SIG-M5 treated with dmso at 0.1 percent for 504 hours (cell line): ENCODE results near the gene DBH.
"Not testable (repeated sequence)": the region's sequence is repeated elsewhere in the genome, so short reads cannot be mapped to it uniquely, and the experiment has no call there.

Source experiments
- DNase-seq: peaks from one replicate; lab custom pipeline; 2025; ENCODE audit not compliant: unreplicated experiment; lab: John Stamatoyannopoulos, UW

Gene DBH

DNA sequence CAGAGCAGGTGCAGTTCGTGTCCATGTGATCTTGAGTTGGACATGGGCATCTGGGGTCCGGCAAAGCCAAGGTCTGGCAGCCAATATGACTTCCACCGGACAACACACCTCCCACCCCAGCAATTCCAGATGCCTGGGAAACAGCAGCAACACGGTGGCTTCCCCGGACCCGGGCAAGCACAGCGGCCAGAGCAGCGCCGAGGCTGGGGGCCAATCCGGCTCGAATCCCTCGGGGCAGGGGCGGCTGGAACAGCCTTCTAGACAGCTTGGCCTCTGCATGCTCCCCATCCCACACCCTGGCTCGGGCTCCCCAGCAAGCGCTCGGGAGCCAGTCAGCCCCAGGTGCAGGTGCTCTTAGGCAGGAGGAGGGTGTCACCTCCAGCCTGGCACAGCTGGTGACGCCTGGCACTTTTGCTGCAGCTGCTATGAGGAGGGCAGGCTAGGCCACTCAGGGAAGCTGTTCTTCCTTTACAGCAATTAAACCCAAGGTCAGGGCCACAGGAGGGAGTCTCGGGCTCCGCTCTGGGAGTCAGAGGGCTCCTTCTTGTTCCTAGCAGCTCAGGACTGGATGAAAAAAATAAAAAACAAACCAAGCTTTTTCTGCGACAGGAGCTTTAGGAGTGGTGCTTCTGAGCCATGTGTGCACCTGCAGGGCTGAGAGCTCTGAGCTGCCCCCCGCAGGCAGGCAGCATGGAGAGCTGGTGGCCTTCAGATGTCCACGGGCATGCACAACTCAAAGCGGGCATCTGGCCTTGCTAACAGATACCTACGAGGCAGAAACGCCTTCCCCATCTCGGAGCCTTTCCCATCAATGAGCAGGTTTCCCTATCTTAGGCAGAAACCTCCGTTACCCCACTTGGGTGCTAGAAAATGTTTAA is 28.2 kb downstream of the DBH start:
- DNase-seq, result no peak

- no peak for DNase-seq
Observed at GRCh38 chr9:133665096-133665495, 28.9 kb downstream of the DBH start.

GRCh38 chr9:133665535-133665934 is 29.4 kb downstream of the DBH start:
- DNase-seq, result no peak

- DNase-seq, result no peak
Observed at GRCh38 chr9:133666387-133666786, 30.2 kb downstream of the DBH start.

DNA sequence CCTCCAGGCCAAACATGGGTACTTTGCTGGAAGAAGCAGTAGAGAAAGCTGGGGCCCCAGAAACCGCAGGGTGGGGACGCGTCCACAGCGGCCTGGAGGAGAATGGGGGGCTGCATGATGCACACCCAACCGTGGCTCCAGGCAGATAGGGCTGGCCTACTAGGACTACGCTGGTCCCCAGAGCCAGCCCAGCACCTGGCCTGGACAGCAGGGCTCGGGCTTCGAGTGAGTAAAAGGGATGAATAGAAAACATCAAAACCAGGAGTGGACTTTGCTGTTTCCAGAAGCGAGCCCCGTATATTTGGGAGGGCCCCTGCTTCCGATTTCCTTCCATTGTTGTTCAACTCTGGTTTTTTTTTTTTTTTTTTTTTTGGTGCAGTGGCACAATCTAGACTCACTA is 30.7 kb downstream of the DBH start:
- DNase-seq, result no peak

GRCh38 chr9:133667759-133668450 is 31.7 kb downstream of the DBH start:
- DNase-seq, result no peak

DNA sequence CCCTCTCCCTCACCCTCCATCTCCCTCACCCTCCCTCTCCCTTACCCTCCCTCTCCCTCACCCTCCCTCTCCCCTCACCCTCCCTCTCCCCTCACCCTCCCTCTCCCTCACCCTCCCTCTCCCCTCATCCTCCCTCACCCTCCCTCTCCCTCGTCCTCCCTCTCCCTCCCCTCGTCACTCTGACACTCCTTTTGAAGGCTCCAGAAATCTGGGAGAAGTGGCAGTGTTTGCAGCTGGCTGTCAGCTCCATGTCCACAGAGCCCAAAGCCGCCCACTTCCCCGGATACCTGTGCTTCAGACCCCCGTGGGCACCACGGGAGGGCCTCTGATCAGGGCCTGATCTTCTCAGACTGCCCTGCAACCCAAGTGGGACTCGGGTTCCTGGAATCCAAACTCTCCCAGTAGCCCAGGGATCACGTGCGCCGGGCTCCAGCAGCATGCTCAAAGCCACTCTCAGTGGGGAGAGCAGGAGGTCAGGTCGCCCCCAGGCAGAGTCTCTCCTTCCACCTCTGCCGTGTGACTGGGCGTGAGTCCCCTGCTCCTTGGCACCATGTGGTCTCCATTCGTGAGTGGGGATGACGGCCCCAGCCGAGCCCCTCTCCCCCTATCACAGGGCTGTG is 33.1 kb downstream of the DBH start:
- no peak for DNase-seq

DNA sequence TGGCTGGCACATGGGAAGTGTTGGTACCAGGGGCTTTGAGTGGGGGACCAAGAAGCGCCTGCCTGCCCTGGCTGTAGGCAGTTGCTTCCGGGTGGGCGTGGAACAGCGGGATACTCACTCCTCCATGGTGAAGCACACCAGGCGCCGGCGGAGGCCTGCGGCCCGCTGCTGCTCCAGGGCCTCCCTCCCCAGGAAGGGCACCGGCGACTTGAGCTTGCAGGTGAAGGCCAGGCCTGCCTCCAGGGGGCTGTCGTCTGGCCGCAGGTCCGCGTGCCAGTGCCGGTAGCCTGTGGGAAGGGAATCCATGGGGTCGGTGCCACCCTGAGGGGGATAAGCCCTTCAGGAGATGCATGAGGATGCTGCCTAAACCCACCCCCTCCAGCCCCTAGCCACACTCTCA is 34.3 kb downstream of the DBH start:
- no peak for DNase-seq

DNA sequence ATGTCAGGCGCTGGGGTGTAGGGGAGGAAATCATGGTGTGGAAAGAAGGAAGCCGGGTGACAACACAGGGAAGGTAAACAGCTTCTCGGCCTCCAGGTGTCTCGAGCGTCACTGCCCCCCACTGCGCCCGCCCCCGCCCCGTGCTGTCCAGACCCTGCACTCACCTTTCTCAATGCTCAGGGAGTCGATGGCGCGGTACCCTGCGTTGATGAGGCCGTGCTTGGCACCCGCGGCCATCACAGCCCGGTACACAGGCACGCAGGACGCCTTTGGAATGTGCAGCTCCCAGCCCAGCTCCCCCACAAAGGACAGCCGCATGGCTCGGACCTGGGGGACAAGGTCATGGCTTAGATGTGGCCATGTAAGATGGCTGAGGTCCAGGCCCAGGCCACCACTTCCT is 35.2 kb downstream of the DBH start:
- no peak for DNase-seq

- no peak for DNase-seq
Observed at GRCh38 chr9:133672503-133673257, 36.5 kb downstream of the DBH start.

DNA sequence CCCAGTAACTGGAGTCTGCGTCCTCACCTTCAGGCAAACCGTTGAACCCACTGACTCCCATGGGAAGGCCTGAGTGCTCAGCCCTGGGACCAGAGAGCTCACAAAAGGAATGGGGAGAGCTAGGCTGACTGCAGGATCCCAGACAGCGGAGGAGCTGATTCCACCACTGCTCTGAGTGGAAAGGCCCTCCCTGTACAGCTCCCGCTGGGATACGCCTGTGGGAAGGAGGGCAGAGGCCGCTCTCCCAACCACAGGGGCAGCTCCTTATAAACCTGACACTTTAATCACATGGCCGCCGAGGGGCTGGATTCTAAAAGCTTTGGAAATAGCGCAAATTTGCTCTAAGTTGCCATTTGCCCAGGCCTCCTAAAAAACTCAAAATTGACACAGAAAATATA is 37.1 kb downstream of the DBH start:
- DNase-seq, result no peak

DNA sequence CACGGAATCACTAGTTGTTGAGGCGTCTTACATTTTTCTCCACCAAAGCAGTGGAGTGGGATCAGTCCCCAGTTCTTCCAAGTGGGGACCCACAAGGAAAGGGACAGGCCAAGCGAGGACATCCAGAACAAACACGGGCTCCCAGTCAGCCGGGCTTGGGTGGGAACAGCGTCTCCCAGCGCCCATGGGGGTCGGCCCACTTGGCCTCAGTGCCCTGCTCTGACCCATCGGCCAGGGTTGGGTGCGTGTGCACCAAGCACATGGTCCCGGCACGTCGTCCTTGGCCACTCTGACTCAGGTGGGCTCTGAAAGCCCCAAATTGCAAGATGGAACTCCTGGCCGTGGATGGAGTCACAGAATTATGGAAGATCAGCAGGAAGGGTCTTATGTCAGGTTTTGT is 37.9 kb downstream of the DBH start:
- no peak for DNase-seq

GRCh38 chr9:133675796-133676195 is 39.6 kb downstream of the DBH start:
- not testable (repeated sequence) for DNase-seq

- DNase-seq, result no peak
Observed at GRCh38 chr9:133676450-133676849, 40.3 kb downstream of the DBH start.

- DNase-seq, result no peak
Observed at GRCh38 chr9:133677126-133678010, 41.2 kb downstream of the DBH start.

DNA sequence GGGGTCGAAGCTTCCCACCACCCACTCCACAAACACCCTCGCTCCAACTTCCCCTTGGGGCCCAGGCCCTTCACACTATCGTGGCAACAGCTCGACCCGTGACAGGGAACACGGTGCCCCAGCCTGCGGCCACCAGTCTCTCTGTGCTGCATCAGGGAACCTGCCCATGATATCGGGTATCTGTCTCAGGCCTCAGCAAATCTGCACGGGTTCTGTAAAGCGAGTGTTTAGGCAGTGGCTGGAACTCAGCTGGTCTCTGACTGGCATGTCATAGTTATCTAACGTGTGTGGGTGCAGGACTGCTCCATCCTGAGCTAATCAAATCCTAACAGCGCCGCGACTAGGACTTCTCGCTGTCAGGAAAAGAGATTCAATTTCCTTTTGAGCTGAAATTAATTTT is 42.9 kb downstream of the DBH start:
- DNase-seq, result no peak

GRCh38 chr9:133679466-133680061 is 43.4 kb downstream of the DBH start:
- no peak for DNase-seq

DNA sequence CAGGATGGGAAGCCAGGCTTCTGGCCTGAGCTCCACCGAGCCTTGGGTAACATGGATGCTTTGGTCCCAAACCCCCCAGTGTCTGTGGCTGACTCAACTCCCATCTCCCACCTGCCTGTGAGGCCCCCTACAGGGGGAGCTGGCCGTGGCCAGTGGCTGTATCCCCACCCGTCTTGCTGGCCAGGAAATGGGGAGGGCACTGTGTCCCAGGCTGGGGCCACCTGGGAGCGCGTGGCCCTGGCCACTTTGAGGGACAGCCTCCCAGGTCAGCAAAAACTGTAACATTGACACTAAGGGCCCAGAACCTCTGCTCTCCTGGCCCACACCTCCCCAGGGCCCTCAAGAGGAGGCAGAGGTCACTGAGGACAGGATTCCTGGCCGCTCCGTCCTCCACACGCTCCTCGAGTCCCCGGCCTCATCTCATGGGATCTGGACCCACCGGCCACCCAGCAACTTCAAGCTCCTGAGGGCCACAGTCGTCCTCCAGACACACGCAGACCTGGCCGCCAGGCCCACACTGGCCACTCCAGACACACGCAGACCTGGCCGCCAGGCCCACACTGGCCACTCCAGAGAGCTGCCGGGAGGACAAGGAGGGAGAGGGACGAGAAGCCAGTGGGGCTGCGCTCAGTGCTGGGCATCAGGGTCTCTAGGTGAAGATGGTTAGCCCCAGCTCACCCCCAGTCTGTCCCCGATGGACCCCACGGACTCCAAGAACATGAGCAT is 44.2 kb downstream of the DBH start:
- DNase-seq, result no peak

DNA sequence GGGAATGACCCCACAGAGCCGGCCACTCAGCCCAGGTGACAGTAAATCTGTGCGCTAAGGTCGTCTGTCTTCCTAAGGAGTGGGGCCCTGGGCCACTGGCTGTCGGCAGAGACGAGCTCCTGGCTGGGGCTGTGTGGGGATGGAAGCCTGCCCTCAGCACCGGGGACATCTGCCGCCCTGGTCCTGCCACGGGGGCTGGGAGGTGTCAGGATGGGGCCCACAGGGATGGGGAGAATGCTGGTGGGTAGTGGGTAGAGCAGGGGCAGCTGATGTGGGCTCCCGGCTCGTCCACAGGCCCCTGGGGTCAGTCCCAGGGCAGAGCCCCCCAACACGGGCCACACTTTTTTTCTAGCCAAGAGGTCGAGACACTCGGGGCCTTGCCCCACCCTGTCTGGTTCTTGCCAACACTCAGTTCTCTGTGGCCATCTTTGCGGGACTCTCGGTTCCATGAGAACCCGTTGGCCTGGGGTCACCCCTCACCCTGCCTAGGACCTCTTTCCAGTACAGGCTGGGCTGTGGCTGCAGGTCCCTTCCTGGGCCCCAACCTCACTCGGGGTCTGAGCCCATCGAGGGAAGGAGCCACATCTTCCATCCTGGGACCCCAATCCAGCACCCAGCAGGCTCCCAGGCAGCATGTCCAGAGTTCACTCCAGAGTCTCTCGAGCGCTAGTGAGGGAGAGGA is 45.0 kb downstream of the DBH start:
- no peak for DNase-seq
